Urinary bladder (tissue), 4 donors: ENCODE measurements around the gene AFDN. TPM values are rescaled to one million over a fixed set of nuclear protein-coding genes. Genes with fewer than 3 reads are reported as not detected.

ENCODE experiments used
- DNase-seq: peaks from one replicate; pipeline ENCODE4 v3.0.0-alpha.2; 2015; ENCODE audit errors: extremely low spot score
- H3K27ac ChIP-seq: one replicate; pipeline ENCODE4 v1.5.1; 2013; ENCODE audit warnings: low read depth, mild to moderate bottlenecking, moderate library complexity
- H3K36me3 ChIP-seq: one replicate; pipeline ENCODE4 v1.6.1; 2013; ENCODE audit warnings: mild to moderate bottlenecking, moderate library complexity; ENCODE audit not compliant: insufficient read depth
- H3K4me1 ChIP-seq: one replicate; pipeline ENCODE4 v1.6.1; 2013; ENCODE audit warnings: mild to moderate bottlenecking, moderate library complexity; ENCODE audit not compliant: insufficient read depth
- H3K4me3 ChIP-seq: one replicate; pipeline ENCODE4 v1.5.1; 2013; ENCODE audit warnings: low read depth, low read length
- WGBS: extraction: QIAGEN DNeasy Blood & Tissue Kit; methylation state at CpG from one replicate; pipeline ENCODE4 v1.1.7; 2013; 5-methylcytosine and 5-hydroxymethylcytosine counted together
- polyA plus RNA-seq: library from polyadenylated mRNA; stranded (reverse); fragments of 200-250 nt; gene quantifications from one replicate; pipeline ENCODE4 v1.2.3, GENCODE V29; 2013
- total RNA-seq: library from RNA; depleted of rRNA; stranded (reverse); fragments of >200 nt; gene quantifications from one replicate; pipeline ENCODE4 v1.2.3, GENCODE V29; 2014
- donor health status: healthy with polysubstance abuse.
- donor health status: healthy.

AFDN gene
- total and polyA plus RNA-seq, 2 donors: 29.6 to 177 TPM

- no peak overlapping the region for H3K4me3 ChIP-seq
- no peaks in the 10 kb centered on the region for H3K4me1 ChIP-seq
- no peaks in the 10 kb centered on the region for H3K36me3 ChIP-seq
- no peak for DNase-seq
- H3K27ac ChIP-seq: no peak overlapping the region
- WGBS: 88% methylated on average over 13 of the region's 13 CpGs
Observed at GRCh38 chr6:168012431-168013249, 185.9 kb downstream of the AFDN start.

GRCh38 chr6:168013250-168013915 is 186.7 kb downstream of the AFDN start:
- H3K36me3 ChIP-seq: no peaks in the 10 kb centered on the region
- H3K4me1 ChIP-seq: no peaks in the 10 kb centered on the region
- no peak overlapping the region for H3K4me3 ChIP-seq
- DNase-seq: no peak
- no peak overlapping the region for H3K27ac ChIP-seq
- 78% methylated on average over 7 of the region's 7 CpGs for WGBS

- no peak overlapping the region for H3K4me3 ChIP-seq
- H3K36me3 ChIP-seq: no peaks in the 10 kb centered on the region
- no peak for DNase-seq
- 61% methylated on average over 6 of the region's 6 CpGs for WGBS
- H3K4me1 ChIP-seq: no peaks in the 10 kb centered on the region
- no peak overlapping the region for H3K27ac ChIP-seq
Observed at GRCh38 chr6:168014428-168014827, 187.7 kb downstream of the AFDN start.

GRCh38 chr6:168015009-168015408 is 188.3 kb downstream of the AFDN start:
- H3K36me3 ChIP-seq: no peaks in the 10 kb centered on the region
- H3K27ac ChIP-seq: no peak overlapping the region
- H3K4me3 ChIP-seq: no peak overlapping the region
- no peaks in the 10 kb centered on the region for H3K4me1 ChIP-seq
- 83% methylated on average over 4 of the region's 4 CpGs for WGBS
- no peak for DNase-seq

- 63% methylated on average over 14 of the region's 14 CpGs for WGBS
- Histone ChIP-seq H3K27ac (no peak overlapping the region), H3K4me1 (no peaks in the 10 kb centered on the region), H3K4me3 (no peak overlapping the region), H3K36me3 (no peaks in the 10 kb centered on the region)
- no peak for DNase-seq
Observed at GRCh38 chr6:168015482-168016175, 188.9 kb downstream of the AFDN start.

GRCh38 chr6:168016176-168016620 is 189.5 kb downstream of the AFDN start:
- Histone ChIP-seq H3K36me3 (no peaks in the 10 kb centered on the region), H3K4me3 (no peak overlapping the region), H3K27ac (no peak overlapping the region), H3K4me1 (no peaks in the 10 kb centered on the region)
- DNase-seq: no peak
- WGBS: 78% methylated on average over 18 of the region's 18 CpGs

- DNase-seq: no peak
- Histone ChIP-seq H3K36me3 (no peaks in the 10 kb centered on the region), H3K4me3 (no peak overlapping the region), H3K27ac (no peak overlapping the region), H3K4me1 (no peaks in the 10 kb centered on the region)
- WGBS: 68% methylated on average over 18 of the region's 18 CpGs
Observed at GRCh38 chr6:168016721-168017525, 190.2 kb downstream of the AFDN start.

- no peak for DNase-seq
- 52% methylated on average over 11 of the region's 11 CpGs for WGBS
- Histone ChIP-seq H3K4me1 (no peaks in the 10 kb centered on the region), H3K4me3 (no peak overlapping the region), H3K36me3 (no peaks in the 10 kb centered on the region), H3K27ac (no peak overlapping the region)
Observed at GRCh38 chr6:168017629-168018028, 190.9 kb downstream of the AFDN start.

- no peak for DNase-seq
- WGBS: 89% methylated on average over 15 of the region's 15 CpGs
- no peaks in the 10 kb centered on the region for H3K4me1 ChIP-seq
- no peak overlapping the region for H3K27ac ChIP-seq
- H3K36me3 ChIP-seq: no peaks in the 10 kb centered on the region
- no peak overlapping the region for H3K4me3 ChIP-seq
Observed at GRCh38 chr6:168018664-168019063, 192.0 kb downstream of the AFDN start.

GRCh38 chr6:168020242-168020641 is 193.5 kb downstream of the AFDN start:
- 92% methylated on average over 8 of the region's 8 CpGs for WGBS
- no peak for DNase-seq

GRCh38 chr6:168021581-168021980 is 194.9 kb downstream of the AFDN start:
- Histone ChIP-seq H3K27ac (no peak overlapping the region), H3K4me3 (no peak overlapping the region), H3K4me1 (no peaks in the 10 kb centered on the region), H3K36me3 (no peaks in the 10 kb centered on the region)
- WGBS: 45% methylated on average over 5 of the region's 5 CpGs
- no peak for DNase-seq

More at GRCh38 chr6:168020242-168020641, 193.5 kb downstream of the AFDN start:
- Histone ChIP-seq H3K27ac (no peak overlapping the region), H3K4me1 (no peaks in the 10 kb centered on the region), H3K4me3 (no peak overlapping the region), H3K36me3 (no peaks in the 10 kb centered on the region)
